GM04504 (cell line): ENCODE data around the gene MEIS3.

ENCODE experiments used
- DNase-seq: peaks from one replicate; pipeline ENCODE4 v3.0.0-alpha.2; 2012; ENCODE audit warnings: low read depth

Gene MEIS3

DNA sequence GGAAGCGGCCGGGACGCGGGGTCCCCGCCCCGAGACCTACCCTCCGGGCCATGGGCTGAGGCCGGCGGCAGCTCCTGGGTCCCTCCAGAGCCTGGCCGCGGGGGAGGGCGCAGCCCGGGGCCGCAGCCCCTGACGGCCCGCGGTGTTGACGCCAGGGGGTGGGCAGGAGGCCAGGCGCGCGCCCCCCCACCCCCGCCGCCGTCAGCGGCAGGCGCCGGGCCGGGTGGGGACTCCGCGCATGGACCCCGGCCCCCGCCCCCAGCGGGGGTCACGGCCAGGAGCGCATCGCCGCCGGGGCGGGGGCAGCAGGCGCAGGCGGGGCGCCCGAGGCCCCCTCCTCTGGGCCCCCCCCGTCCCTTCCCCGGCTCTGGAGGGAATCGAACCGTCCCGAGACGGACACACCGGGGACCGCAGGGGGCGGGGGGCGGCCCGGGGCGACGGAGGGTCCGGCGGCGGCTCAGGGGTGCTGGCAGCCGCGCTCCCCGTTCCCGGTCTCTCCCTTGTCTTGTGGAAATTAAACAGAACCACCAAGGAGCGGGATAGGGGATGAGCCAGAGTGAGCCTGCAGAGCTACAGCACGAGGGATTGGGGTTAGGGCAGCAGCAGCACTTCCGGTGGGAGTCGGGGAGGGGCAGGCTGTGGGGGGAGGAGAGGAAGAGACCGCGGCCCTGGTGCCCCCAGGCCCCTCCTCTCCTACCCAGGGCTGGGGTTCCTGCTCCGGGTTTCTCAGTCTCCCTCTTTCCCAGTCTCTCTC is at the start of gene MEIS3:
Gene MEIS3, minus strand, starts transcription at position 498 of the 754 bp plus-strand sequence. Its CDS starts 446 bp downstream, at position 52.
- no peak for DNase-seq

GRCh38 chr19:47467914-47468313 is 48.6 kb upstream of the MEIS3 start:
- no peak for DNase-seq

DNA sequence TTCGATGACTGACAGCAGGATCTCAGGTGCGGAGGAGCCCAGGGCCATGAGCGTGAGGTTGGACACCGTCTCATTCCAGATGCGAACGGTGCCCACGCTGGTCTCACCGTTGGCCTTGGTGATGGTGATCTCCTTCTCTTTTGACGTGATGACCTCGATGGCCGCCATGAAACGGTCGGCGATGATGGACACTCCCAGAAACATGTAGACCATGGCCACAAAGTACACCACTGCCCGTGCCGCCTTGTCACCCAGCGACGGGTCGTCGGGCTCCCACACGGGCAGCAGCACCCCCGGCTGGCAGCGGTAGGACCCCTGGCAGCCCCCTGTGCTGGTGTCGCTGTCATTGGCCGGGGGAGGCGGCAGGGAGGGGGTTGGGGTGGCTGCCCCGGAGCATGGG is 46.6 kb upstream of the MEIS3 start:
- DNase-seq = no peak

DNA sequence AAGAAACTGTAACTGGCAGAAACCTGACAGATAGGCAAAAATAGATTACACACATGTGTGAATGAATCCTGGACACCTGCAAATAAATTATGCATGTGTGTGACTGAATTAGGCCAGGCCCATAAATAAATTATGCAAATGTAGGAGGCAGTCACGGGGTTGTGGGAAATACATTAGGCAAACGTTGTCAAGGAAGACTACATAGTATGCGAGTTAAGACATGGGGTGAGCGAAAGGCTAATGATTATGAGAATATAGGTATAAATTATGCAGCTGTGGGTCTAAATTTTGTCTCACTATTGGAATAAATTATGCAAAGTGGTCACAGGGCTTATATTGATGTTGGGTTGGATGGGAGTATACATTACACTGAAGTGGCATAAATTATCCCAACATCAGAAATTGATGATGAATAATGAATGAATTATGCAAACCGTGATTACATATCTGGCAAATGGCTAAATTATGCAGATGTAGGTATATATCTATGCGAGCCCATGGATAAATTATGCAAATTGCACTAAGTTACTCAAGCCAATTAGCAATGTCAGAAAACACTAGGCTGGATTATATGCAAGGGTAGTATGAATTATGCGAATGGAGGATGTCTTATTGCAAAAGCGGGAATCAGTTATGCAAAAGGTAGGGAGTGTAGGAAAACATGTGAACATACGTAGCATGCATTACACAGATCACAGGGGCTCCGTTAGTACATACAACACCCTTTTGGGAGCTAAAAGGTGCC is 45.5 kb upstream of the MEIS3 start:
- no peak for DNase-seq

DNA sequence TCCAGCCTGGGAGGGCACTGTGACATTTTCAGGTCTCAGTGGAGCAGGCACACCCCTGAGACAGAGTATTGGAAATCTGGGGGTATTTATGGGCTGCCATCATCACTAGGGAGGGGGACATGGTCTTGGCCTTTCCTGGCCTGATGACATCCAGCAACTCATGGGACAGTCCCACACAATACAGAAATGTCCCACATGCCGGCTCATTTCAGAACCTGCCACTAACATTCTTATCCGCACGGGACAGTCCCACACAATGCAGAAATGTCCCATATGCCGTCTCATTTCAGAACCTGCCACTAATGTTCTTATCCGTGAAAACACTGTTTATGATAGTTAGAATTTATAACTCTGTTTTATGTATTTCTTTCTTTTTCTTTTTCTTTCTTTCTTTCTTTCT is 42.5 kb upstream of the MEIS3 start:
- no peak for DNase-seq

DNA sequence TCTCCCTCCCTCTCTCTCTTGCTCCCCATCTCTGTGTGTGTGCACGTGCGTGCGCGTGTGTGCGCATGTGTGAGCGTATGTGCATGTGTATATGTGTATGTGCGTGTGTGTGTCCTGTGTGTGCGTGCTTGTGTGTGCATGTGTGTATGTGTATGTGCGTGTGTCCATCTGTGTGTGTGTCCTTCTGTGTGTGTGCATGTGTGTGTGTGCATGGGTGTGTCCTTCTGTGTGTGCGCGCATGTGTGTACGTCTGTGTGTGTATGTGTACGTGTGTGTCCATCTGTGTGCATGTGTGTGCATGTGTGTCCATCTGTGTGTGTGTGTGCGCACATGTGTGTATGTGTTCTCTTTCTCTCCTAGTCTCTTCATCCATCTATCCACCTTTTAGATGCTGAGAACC is 40.1 kb upstream of the MEIS3 start:
- DNase-seq = no peak

DNA sequence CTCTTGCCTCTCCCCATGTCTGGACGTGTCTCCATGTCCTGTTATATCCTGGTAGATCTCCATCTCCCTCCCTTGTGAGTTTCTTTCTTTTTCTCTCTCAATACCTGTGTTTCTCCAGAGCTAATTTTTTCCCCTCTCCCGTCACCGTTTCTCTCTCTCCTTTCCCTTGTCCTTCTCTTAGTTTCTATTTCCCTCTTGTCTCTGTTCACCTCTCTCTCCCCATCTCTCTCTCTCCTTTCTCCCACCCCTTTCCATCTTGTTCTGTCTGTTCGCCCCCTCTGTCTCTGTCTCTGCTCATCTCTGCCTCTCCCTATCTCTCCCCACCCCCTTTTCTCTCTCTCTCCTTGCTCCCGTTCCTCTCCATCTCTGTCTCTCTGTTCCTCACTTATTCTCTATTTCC is 39.3 kb upstream of the MEIS3 start:
- no peak for DNase-seq

DNA sequence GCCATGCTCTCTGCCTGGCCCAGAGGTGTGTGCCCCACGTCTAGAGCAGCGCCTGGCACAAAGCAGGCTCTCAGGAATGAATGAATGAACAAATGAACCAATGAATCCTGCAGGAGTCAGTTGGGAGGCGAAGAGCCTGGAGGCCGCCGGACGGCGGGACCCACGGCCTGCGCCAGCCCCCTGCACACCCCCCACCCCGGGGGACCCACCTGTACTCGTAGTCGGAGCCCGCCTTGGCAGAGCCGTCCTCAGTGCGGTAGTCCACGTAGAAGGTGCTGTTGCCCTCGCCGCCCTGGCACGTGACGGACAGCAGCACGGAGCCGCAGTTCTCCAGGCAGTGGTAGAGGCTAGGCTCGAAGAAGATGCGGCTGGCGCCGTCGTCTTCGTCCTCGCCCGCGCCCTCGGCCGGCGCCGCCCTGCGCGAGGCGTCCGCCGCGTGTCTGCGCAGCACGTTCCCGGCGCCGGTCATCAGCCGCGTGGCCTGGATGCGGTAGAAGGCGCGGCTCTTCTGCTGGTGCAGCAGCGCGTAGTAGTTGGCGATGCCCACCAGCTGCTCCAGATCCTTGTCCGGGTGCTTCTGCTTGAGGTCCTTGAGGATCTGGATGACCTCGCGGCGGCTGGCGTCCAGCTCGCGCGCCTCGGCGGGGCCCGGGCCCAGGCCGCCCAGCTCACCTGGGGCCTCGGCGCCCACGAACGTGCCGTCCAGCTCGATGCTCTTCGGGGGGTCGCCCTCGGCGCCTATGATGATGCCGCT is 37.6 kb upstream of the MEIS3 start:
- no peak for DNase-seq

GRCh38 chr19:47450478-47450877 is 31.2 kb upstream of the MEIS3 start:
- no peak for DNase-seq

GRCh38 chr19:47448360-47448727 is 29.0 kb upstream of the MEIS3 start:
- no peak for DNase-seq

DNA sequence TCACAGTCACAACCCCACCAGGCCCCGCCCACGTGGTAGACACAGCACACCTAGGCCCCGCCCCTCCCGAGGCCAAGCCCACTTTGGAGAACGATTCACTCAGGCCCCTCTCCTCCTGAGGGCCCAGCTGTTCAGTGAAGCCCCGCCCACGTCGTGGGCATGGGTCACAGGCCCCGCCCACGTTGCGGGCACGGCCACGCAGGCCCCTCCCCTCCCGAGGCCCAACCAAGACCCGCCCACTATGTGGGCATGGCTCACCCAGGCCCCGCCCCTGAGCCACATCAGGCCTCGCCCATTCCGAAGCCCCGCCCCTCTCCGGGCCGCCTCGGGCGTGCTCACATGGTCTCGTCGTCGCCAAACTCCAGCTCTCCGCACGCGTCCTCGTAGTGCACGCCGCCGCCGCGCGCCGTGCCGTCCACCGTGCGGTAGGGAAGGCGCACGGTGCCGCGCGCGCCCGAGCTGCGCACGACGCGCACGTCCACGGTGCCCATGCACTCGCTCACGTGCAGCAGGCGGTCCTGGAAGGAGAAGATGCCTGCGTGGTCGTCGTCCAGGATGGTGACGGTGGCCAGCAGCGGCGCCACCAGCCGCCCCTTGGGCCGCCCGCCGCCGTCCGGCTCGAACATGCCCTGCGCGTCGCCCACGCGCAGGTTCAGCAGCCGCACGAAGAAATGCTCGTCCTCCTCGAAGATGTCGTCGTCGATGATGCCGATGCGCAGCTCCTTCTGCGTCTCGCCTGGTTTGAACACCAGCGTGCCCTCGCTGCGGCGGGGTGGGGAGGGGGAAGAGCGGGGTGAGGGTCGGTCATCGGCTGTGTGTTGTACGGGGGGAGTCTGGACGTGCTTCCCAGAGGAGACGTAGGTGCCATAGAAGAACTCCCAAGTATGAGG is 28.4 kb upstream of the MEIS3 start:
- DNase-seq = no peak

DNA sequence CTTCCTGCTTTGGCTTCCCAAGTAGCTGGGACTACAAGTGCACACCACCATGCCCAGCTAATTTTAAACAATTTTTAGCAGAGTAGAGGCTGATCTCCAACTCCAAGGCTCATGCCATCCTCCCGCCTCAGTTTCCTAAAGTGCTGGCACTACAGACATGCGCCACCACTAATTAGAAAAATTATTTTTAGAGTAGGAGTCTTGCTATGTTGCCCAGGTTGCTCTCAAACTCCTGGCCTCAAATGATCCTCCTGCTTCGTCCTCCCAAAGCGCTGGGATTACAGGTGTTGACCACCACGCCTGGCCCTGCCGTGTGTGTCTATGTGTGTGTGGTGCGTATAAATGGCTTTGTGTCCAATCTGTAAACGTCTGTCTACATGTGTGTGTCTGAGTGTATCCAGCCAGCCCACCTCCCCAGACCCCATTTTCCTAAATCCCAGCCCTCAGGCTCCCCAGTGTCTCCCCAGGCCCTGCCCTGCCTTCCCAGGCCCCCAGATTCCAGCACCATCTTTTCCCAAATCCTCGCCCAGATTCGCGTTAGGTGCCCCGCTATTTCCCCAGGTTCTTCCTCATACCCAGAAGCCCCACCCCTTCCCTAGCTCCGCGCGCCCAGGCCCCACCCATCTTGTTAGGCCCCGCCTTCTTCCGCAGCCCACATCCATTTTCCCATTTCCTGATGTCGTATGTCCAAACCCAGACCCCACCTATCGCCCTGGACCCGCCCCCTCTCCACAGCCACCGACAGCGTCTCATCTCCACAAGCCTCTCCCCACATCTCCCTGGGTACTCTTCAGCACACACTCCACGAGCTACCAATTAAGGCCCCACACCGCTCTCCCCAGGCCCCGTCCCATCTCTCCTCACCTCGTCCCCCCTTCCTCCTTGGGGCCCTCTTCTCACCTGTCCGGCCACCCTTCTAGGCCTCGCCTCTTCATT is 27.5 kb upstream of the MEIS3 start:
- no peak for DNase-seq

DNA sequence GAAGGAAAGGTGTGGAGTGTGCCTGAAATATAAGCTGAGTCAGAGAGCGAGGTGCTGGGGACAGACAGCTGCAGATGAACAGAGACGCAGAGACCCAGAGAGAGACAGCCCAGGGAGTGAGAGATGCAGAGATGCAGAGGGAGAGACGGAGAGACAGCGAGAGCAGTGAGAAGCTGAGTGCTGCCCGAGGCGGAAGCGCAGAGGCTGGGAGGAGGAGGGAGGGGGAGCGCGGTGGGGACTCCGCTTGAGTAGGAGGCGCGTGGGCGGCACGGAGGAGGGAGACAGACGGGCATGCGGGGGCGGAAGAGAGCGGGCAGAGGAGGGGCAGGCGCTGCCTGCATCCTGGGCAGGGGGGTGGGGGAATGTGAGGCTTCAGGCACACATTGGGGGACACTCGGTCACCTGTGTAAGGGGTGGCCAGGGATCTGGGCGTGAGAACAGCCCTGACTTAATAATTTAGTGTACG is 26.6 kb upstream of the MEIS3 start:
- DNase-seq = no peak

DNA sequence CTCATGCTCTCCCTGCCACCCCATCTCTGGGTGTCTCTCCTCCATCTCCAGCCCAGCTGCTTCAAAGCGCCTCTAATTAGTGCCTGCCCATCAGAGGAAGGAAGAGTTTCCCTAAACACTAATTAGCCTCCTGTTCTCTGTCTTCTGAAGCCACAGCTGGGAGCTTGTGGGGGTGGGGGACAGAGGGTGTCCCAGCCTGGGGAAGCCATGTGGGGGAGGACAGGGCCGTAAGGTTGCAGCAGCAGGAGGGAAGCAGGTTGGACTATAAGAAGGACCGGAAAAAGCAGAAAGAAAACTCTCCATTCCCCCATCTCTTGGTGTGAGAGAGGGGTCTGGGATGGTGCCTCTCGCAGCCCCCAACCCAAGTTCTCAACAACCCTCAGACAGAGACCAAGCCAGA is 26.2 kb upstream of the MEIS3 start:
- DNase-seq = no peak

DNA sequence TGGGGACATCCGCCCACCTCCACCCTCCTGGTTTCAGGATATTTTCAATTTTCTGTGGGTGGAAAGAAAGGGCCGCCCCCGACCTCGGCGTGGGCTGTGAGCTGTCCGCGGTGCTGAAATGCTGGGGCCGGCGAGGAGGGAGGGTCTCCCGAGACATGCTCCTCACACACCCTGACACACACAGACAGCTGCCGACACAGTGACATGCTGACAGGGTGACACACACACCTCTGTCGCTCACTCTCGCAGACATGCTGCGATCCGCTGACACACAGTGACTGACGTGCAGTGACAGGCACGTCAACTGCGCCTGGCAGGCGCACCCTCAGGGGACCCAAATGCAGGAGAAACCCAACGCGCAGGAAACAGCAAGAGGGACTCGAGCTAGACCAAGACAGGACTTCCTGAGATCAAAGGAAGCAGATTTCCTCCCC is 25.1 kb upstream of the MEIS3 start:
- DNase-seq = no peak

DNA sequence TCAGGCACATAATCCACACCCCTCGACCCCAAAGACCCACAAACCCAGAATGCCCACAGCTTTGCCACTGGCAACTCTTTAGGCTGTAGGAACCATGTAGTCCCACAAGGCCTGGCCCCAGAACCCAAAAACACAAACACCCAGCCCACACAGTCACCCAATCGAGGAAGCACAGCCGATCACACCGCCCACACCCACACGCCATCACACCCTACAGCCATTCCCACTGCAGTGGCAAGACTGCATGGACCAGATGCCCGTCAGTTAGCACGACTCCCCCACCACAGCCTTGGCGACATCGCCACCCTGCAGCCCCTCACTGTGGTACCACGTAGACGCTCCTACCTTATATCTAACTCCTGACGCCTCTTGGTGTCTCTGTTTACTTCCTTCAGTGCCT is 24.0 kb upstream of the MEIS3 start:
- no peak for DNase-seq

DNA sequence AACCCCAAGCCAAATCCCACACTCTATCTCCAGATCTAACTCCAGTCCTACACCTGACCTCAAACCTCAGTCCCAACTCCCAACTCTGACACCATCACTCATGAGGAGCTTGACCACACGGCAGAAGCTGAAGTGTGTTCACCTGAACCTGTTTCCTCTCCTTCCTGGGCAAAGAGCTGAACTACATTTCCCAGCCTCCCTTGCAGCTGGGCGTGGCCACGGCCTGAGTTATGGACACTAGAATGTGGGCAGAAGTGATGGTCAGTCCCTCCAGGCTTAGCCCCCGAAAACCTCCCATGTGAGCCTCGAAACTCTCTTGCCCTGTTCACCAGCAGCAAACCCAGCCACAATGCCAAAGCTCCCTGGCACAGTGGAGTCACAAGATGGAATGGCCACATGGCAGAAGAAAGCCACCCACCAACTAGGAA is 19.5 kb upstream of the MEIS3 start:
- DNase-seq = no peak

DNA sequence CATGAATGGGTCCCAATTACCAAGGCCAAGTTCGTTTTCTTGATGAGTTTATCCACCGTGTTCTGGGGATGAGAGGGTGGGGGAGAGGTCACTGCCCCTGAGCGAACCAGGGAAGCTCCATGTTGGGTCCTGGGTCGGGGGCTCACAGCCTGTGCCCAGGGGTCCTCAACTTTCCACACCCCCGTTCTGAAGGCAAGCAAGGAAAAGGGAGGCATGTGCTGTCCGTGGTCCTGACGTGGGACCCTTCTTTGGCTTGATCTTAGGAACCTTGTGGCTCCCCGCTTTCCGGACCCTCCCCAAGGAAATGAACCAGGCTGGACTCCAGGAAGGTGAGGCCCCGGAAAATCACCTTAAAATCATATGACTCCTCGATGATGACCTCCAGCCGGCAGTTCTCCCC is 18.2 kb upstream of the MEIS3 start:
- DNase-seq = no peak

DNA sequence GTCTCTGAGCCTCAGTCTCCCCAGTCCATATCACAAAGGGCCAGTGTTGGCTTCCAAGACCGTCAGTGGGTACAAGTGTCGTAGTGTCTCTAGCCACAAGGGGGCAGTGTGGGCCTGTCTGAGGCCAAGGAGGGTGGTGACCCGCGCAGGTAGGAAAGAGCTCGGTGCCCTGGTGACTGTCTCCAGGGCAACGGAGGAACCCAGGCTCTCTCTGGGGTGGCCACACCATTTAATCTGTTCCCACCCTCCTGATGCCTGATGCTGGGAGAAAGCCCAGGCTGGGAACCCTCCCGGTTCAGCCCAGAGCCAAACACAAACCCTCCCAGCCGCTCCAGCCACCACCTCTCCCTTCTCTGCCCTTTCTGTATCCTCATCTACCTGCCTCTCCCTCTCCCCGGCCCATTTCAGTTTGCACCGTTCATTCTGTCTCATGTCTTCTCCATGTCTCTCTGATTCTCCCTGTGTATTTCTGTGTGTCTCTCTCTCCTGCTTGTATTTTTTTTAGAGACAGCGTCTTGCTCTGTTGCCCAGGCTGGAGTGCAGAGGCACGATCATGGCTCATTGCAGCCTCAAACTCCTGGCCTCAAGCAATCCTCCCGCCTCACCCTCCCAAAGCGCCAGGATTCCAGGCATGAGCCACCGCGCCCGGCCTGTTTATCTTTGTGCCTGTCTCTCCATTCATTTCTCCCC is 17.5 kb upstream of the MEIS3 start:
- DNase-seq = no peak

GRCh38 chr19:47435883-47436417 is 16.6 kb upstream of the MEIS3 start:
- DNase-seq = no peak
